ENCODE results near the gene RMDN2.
"Not testable (repeated sequence)": the region's sequence is repeated elsewhere in the genome, so short reads cannot be mapped to it uniquely, and the experiment has no call there.

RMDN2 gene

GRCh38 chr2:37992601-37993000, 67.5 kb downstream of the RMDN2 start:
- DNase-seq (ENCODE audit: low spot score) = no peak
- in situ Hi-C loops (cut with MboI; ENCODE audit: low pct_unique_long_range_greater_than_20kb, low sequenced_read_pairs, unreplicated experiment) = loop anchor here (25.0 kb wide), 1 partner anchor 520 kb away; no protein-coding TSS in a partner anchor
- TF ChIP-seq, protein P1, sequence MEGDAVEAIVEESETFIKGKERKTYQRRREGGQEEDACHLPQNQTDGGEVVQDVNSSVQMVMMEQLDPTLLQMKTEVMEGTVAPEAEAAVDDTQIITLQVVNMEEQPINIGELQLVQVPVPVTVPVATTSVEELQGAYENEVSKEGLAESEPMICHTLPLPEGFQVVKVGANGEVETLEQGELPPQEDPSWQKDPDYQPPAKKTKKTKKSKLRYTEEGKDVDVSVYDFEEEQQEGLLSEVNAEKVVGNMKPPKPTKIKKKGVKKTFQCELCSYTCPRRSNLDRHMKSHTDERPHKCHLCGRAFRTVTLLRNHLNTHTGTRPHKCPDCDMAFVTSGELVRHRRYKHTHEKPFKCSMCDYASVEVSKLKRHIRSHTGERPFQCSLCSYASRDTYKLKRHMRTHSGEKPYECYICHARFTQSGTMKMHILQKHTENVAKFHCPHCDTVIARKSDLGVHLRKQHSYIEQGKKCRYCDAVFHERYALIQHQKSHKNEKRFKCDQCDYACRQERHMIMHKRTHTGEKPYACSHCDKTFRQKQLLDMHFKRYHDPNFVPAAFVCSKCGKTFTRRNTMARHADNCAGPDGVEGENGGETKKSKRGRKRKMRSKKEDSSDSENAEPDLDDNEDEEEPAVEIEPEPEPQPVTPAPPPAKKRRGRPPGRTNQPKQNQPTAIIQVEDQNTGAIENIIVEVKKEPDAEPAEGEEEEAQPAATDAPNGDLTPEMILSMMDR (IDR thresholded peaks at IDR 0.05; ENCODE audit: extremely low read depth, insufficient read depth, missing control alignments) = no peak

DNA sequence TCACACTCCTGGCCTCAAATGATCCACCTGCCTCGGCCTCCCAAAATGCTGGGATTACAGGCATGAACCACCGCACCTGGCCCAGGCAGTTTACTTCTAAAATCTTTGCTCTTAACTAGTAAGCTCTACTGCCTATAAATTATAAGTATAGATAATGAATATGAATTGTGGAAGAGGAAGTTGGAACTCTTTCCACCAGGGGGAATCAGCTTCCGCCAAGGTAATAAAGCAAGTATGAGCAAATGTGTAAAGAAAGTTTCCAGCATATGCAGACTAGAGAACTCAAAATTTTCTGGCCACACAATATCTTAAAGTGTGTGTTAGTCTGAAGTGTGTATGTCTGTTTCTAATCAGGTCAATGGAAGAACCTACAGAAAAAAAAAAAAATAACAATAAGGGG, 68.1 kb downstream of the RMDN2 start:
- no peak for DNase-seq (ENCODE audit: low spot score)
- in situ Hi-C loops (cut with MboI; ENCODE audit: low pct_unique_long_range_greater_than_20kb, low sequenced_read_pairs, unreplicated experiment) = loop anchor here (25.0 kb wide), 1 partner anchor 519 kb away; no protein-coding TSS in a partner anchor
- TF ChIP-seq, protein P1 (IDR thresholded peaks at IDR 0.05; ENCODE audit: extremely low read depth, insufficient read depth, missing control alignments) = no peak

DNA sequence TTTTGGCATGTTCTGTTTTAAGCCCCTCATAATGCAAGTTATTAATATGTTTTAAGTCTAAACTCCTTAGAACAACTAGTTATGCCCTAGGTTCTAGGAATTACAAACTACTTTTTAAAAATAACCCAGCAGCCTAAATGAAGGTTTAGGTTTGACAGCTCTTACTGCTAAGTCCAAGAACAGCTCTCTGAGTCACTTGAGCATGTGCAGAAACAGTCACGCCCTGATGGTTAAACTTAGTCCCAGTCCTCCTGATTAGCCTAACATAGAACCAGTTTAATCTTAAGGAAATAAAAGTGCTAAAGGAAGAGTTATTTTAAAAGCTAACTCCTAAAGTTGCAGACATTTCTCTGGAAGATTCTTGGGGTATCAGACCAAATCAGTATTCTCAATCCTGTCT, 72.5 kb downstream of the RMDN2 start:
- TF ChIP-seq, protein P1 (IDR thresholded peaks at IDR 0.05; ENCODE audit: extremely low read depth, insufficient read depth, missing control alignments) = no peak
- no peak for DNase-seq (ENCODE audit: low spot score)
- in situ Hi-C loops (cut with MboI; ENCODE audit: low pct_unique_long_range_greater_than_20kb, low sequenced_read_pairs, unreplicated experiment) = loop anchor here (25.0 kb wide), 1 partner anchor 515 kb away; no protein-coding TSS in a partner anchor

DNA sequence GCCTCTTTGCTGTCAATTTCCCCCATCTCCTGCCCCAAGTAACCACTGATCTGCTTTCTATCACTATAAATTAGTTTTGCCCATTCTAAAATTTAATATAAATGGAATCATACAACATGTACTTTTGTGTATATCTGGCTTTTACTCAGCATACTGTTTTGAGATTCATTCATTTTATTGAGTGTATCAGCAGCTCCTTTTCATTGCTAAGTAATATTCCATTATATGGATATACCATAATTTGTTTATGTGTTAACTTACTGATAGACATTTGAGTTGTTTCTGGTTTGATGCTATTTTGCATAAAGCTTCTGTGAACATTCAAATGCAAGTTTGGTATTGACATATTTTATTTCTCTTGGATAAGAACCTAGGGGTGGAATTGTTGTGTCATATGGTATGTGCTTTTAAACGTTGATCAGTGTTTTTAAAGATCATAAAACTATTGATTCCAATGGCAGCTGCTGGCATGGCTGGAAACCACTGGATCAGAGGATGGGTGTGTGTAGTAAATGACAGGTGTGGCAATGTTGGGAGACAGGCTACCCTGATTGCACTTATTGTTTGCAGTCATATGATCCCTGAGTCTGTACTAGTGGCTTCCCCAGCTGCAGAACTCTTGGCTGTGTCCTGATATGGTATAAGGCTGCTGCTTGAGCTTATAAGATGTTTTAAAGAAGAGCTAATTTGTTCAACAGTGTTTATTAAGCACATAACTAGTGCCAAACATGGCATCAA, 75.6 kb downstream of the RMDN2 start:
- in situ Hi-C loops (cut with MboI; ENCODE audit: low pct_unique_long_range_greater_than_20kb, low sequenced_read_pairs, unreplicated experiment) = no loop called here
- DNase-seq (ENCODE audit: low spot score) = no peak
- TF ChIP-seq, protein P1 (IDR thresholded peaks at IDR 0.05; ENCODE audit: extremely low read depth, insufficient read depth, missing control alignments) = no peak

DNA sequence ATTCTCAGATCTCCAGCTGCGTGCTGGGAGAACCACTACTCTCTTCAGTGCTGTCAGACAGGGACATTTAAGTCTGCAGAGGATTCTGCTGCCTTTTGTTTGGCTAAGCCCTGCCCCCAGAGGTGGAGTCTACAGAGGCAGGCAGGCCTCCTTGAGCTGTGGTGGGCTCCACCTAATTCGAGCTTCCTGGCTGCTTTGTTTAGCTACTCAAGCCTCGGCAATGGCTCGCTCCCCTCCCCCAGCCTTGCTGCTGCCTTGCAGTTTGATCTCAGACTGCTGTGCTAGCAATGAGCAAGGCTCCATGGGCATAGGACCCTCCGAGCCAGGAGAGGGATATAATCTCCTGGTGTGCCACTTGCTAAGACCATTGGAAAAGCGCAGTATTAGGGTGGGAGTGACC, 85.1 kb downstream of the RMDN2 start:
- in situ Hi-C loops (cut with MboI; ENCODE audit: low pct_unique_long_range_greater_than_20kb, low sequenced_read_pairs, unreplicated experiment); DNase-seq (ENCODE audit: low spot score): not testable (repeated sequence)

GRCh38 chr2:38010995-38011394, 85.9 kb downstream of the RMDN2 start:
- in situ Hi-C loops (cut with MboI; ENCODE audit: low pct_unique_long_range_greater_than_20kb, low sequenced_read_pairs, unreplicated experiment) = no loop called here
- TF ChIP-seq, protein P1 (IDR thresholded peaks at IDR 0.05; ENCODE audit: extremely low read depth, insufficient read depth, missing control alignments) = no peak
- DNase-seq (ENCODE audit: low spot score) = no peak

GRCh38 chr2:38013158-38013752, 88.2 kb downstream of the RMDN2 start:
- DNase-seq (ENCODE audit: low spot score) = no peak
- TF ChIP-seq, protein P1 (IDR thresholded peaks at IDR 0.05; ENCODE audit: extremely low read depth, insufficient read depth, missing control alignments) = no peak
- in situ Hi-C loops (cut with MboI; ENCODE audit: low pct_unique_long_range_greater_than_20kb, low sequenced_read_pairs, unreplicated experiment) = no loop called here
